HG03457 (cell line): ENCODE results near the gene INPP5B.

Experiments used
- ATAC-seq: cut with Tn5 transposase; IDR thresholded peaks from one replicate; pipeline ENCODE4 v1.9.1; 2021; ENCODE audit warnings: moderate number of reproducible peaks; ENCODE audit not compliant: unreplicated experiment

Gene INPP5B

DNA sequence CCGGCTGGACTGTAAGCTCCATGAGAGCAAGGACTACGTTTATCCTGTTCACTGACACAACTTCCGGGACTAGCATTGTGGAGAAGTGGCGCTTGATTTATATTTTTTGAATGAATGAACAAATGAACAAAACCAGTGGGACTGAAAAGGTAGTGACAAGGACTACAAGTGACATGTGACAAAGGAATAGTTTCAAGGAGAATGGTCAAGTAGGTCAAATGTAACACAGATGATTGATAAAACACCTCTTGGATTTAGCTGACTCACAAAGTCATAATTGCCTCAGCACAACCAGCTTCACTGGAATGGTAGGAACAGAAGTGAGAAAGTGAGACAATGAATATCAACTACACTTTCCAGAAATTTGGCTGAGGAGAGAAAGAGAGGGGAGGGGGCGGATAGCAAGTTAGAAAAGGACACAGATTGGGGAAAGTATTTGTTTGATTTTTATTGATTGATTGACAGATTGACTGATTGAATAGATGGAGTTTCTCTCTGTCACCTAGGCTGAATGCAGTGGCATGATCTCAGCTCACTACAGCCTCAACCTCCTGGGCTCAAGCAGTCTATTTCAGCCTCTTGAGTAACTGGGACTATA is 101.7 kb downstream of the INPP5B start:
- ATAC-seq, result no peak

DNA sequence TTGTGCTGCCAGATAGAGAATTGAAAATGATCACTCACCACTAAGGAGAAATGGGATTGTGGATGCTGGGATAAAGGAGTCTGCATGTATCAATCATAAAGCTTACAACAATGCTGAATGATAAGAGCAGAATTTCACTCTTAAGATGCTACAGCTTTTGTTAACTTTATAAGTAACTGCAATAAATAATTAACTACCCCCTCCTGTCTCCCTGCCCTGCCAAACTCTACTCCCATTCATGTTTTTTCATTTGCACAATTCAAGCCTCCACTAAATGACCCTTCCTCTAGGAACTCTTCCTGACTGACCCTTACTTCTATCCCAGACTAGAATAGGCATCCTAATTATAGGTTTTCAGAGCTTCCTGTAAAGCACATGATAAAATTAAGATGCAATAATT is 102.3 kb downstream of the INPP5B start:
- ATAC-seq, result no peak

GRCh38 chr1:37841652-37842051 is 105.2 kb downstream of the INPP5B start:
- ATAC-seq, result no peak

DNA sequence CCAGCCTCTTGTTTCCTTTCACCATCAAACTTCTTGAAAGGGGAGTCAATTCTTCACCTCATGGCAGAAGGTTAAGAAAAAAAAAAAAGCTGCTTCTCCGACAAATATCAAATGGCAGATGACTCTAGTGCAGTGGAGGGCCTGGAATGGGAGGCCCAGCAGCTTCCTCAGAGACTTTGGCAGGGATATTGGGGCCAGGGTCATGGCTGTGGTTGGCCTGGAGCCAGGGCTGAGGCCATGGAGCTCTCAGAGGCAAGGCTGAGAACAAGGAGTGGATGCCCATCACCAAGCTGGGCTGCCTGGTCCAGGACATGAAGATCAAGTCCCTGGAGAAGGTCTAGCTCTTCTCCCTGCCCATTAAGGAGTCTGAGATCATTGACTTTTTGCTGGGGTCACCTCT is 106.1 kb downstream of the INPP5B start:
- no peak for ATAC-seq

GRCh38 chr1:37839676-37840075 is 107.2 kb downstream of the INPP5B start:
- ATAC-seq, result no peak

GRCh38 chr1:37836788-37837187 is 110.1 kb downstream of the INPP5B start:
- ATAC-seq, result no peak

DNA sequence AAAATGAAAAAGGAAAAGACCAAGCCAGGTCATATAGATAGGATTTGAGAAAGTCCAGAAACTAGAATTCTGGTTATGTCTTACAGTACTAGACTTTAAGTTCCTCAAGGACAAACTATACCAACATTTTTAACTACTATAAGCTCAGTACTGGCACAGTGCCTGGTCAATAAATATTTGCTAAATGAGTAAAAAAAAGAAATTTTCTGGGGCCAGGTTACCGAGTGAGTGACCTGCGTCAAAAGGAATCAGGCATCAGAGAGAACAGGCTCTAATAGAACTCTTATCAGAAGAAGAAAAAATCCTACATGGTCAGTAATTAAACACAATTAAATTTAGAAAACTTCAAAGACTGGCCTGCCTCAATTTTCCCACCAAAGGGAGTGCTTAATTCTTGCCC is 115.0 kb downstream of the INPP5B start:
- no peak for ATAC-seq

DNA sequence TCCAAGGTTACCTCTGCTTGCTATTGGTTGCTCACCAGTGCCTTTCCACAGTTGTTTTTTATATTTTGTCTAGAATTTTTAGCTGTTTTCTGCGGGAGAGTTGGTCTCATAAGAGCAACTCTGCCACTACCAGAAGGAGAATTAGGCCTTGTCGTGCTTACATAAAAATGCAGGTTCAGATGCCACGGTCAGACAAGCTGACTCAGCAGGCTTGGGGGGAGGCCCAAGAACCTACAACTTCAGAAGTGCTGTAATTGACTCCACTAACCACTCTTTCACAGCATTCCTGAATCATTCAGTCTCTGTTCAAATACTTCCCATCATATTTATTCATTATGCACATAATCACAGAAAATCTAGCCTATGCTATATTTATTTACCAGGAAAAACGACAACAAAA is 115.7 kb downstream of the INPP5B start:
- ATAC-seq, result no peak

GRCh38 chr1:37828410-37829074 is 118.3 kb downstream of the INPP5B start:
- no peak for ATAC-seq

GRCh38 chr1:37825506-37825905 is 121.3 kb downstream of the INPP5B start:
- ATAC-seq, result no peak

GRCh38 chr1:37824001-37824400 is 122.9 kb downstream of the INPP5B start:
- no peak for ATAC-seq

- ATAC-seq, result no peak
Measured at GRCh38 chr1:37822906-37823815, 123.7 kb downstream of the INPP5B start.

- ATAC-seq, result no peak
Measured at GRCh38 chr1:37821481-37821880, 125.4 kb downstream of the INPP5B start.

GRCh38 chr1:37817481-37817880 is 129.4 kb downstream of the INPP5B start:
- ATAC-seq, result no peak

GRCh38 chr1:37814252-37814651 is 132.6 kb downstream of the INPP5B start:
- ATAC-seq, result no peak

- no peak for ATAC-seq
Measured at GRCh38 chr1:37813529-37814145, 133.2 kb downstream of the INPP5B start.

- ATAC-seq, result no peak
Measured at GRCh38 chr1:37811027-37811655, 135.7 kb downstream of the INPP5B start.
